ENCODE measurements around the gene ECSIT. TPM values are rescaled to one million over a fixed set of nuclear protein-coding genes. Genes with fewer than 3 reads are reported as not detected.

Gene ECSIT, protein sequence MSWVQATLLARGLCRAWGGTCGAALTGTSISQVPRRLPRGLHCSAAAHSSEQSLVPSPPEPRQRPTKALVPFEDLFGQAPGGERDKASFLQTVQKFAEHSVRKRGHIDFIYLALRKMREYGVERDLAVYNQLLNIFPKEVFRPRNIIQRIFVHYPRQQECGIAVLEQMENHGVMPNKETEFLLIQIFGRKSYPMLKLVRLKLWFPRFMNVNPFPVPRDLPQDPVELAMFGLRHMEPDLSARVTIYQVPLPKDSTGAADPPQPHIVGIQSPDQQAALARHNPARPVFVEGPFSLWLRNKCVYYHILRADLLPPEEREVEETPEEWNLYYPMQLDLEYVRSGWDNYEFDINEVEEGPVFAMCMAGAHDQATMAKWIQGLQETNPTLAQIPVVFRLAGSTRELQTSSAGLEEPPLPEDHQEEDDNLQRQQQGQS
- total RNA-seq: 41.2 and 71.0 TPM in 2 replicates

DNA sequence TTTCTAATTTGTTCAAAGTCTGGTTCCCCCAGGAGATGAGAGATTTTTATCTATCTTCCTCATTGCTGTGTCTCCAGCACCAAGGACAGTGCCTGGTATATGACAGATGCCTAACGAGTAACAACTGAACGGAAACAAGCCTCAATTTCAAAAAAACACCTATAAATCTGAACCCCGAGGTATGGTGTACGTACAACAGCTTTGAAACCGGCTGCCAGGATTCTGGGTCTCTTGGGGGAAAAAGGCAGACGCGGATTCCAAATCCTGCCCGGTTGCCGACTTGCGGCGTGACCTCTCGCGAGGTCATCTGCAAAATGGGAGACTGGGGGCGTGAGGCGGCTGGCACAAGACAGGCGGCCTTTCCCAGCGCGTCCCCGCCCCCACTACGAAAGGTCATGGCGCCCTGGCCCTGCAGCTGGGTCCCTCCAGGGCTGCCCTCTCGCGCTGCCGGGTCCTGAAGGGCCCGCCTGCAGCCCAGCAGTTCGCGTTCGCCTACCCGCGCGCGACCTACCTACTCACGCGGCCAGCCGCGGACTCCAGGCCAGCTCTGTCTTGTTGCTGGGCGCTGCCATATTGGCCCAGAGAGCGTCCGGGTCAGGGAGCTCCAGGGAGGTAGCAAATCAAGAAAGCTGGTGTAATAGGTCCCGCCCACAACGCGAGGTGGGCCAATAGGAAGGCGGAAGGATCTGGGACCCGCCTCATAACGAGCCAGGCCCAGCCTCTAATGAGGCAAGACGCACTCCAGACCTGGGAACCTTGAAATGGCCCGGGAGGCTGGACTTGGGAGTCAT, at the start of gene ECSIT:
TSS of gene ECSIT (minus strand) at position 584 of the 791 bp plus-strand sequence. CDS start 9,964 bp downstream, outside the sequence.

DNA sequence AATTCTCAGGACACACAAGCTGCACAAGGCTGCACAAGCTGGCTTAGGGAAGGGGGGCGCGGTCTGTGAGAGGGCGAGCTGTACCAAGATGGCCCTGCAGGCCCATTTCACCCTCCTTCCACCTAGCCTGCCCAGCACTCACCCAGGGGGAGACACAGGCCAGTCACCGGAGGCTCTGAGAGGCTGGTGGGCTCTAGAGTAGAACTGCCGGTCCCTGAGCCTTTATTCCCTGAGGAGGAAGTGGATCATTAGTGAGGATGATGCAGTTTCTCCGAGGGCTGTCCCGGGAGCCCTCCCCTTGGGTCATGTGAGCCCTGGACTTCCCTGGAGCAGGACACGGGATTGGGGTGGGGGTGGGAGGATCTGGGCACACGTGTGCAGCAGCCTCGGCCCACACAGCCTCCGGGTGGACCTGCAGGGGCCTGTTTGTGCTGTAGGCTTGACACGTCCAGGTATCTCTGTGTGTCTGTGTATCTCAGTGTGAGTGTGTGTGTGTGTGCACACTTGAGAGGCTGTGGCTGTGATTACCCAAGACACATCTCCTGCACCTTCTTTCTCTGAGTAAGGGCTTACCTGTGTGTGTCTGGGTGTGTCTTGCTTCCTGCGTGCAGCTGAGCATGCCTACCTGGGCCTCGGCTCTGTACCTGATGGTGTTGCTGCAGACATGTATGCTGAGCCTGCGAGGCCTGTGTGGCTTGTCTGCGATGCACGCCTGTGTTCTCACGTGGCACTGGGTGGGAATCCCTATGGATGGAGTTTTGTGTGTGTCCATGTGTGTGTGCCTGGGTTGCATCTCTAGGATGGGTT, 48.7 kb upstream of the ECSIT start, which contains the start of gene ACP5:
TSS of gene ACP5 (minus strand) at position 195 of the 807 bp plus-strand sequence. CDS start 328 bp downstream, outside the sequence.

DNA sequence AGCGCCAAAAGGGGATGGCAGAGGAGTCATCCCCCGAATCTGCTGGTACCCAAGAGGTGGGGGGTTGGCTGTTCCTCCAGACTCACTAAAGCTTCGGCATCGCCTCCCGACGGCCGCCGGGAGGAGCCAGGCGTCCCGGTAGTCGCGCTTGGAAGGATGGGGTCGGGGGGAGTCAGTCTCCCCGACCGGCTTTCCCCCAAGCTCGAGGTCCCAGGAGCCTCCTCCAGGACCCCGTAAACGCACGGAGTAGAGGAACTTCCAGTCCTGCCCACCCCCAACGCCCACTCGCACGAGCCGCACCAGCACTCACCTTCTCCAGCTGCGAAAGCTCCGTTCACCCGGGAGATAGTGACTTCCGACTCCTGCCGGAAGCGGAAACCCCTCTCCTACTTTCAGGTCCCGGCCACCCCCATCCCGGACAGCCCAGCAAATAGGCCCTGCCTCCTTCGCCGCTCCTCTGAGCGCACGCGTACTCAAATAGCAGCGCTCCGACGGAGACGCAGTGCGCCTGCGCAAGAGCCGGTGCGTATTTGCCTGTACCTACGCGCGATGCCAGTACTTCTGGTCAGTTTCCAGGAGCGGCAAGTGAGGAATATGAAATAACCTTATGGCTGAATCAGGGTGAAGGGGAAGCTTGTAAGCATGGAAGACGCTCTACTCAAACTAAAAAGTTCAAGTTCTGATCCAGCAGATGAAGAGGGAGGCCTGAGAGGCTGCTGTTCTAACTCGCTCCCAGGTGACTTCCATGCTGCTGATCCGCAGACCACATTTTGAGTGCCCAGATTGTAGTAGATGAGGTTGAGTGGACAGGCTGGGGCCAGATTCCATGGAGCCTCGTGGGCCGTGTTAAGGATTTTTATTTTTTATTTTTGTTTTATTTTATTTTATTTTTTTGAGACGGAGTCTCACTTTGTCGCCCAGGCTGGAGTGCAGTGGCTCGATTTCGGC, 30.2 kb upstream of the ECSIT start, which contains the start of gene ELOF1:
TSS of gene ELOF1 (minus strand) at position 350 of the 948 bp plus-strand sequence. CDS start 4,883 bp downstream, outside the sequence.

DNA sequence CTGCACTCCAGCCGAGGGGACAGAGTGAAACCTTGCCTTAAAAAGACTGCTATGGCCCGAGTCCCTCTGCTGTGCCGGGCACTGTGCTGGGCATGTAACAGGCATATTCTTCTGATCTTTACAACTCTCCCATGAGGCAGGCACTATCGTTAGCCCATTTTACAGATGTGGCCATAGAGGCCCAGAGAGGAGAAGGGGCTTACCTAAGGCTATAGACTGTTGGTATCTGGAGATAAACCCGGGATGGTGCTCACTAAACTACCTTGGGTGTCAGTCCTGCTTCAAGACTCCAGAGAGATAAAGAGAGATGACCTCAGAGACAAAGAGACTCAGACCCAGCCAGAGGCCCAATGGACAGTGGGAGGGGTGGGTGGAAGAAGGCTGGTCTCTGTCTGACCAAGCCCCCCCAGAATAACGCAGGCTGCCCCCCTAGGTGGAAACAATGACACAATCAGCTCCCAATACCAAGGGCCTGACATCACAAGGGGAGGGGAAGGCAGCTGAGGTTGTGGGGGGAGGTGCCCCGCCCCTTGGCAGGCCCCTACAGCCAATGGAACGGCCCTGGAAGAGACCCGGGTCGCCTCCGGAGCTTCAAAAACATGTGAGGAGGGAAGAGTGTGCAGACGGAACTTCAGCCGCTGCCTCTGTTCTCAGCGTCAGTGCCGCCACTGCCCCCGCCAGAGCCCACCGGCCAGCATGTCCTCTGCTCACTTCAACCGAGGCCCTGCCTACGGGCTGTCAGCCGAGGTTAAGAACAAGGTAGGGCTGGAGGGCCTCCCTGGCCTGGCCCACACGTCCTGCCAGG, 9.5 kb upstream of the ECSIT start, which contains the start of gene CNN1:
TSS of gene CNN1 (plus strand) at position 620 of the 805 bp plus-strand sequence. CDS start at position 697, 77 bp downstream.

DNA sequence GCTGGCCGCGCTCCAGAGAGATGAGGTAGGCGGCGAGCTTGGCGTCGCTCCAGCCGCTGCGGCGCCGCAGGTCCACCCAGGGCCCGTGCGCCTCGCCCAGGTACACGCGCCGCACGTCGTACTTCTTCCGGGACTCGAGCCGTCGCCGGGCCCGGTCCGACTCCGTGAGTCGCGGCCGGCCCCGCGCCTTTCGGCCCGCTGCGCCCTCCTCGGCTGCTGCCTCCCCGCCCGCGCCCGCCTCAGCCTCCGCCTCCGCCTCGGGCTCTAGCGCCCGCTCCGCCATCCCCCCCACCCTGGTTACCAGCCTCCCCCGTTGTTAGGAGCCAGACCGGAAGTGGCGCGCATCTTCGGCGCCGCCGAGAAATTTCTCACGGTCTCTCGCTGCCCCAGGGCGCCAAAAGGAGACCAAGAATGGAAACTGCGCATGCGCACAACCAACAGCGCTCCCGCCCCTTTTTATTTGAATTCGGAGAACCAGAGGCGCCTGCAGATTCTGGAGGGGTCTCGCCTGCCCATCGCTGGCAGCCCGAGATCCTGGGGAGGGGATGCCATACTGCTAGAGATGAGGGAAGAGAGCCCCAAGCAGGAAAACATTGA, 23.3 kb downstream of the ECSIT start, which contains the start of gene ZNF653:
TSS of gene ZNF653 (minus strand) at position 336 of the 597 bp plus-strand sequence. CDS start at position 283, 53 bp downstream.

DNA sequence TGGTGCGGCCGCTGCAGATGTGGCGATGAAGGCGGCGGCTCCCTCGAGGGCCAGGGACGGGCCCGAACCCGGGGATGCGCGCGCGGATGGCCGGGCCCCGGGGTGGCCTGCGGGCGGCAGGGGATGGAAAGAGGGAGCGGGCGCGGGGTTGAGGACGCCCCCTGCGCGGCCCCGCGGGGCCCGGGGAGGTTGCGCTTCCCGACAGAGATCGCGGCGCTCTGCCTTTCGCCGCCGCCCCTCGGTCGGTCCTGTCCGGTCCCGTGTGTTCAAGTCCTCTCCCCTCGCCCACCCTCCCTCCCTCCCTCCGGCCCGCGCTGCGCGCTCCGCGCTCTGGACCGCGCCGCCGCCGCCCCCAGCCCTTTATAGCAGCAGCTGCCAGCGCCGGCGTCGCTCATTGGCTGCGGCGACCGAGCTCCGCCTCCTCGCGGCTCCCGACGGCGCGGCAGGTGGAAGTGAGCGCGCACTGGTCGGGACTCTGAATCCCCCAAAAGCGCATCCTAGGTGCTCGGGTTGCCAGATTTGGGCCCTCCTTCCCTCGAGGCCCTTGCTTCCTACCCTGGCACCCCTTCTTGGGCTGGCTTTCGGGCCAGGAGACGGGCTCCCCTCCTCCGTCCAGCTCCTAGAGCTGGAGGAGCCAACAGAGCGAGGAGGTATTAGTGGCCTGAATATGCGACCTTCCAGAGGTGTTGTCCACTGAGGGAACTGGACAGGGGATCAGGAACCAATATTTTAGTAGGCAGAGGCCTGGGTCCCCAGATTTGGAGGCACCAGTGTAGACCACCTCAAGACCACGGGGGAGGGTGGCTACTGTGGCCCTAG, 48.0 kb downstream of the ECSIT start, which contains the start of gene ELAVL3:
TSS of gene ELAVL3 (minus strand) at position 332 of the 819 bp plus-strand sequence. CDS start 438 bp downstream, outside the sequence.

Other genes with a start within 250 kb of the ECSIT start
- gene TSPAN16, start 233.0 kb downstream of the ECSIT start, total RNA-seq: not detected in 2 replicates
- 38.8 and 42.9 TPM in 2 replicates for gene RAB3D, start 189.5 kb downstream of the ECSIT start, total RNA-seq
- gene TMEM205, start 182.9 kb downstream of the ECSIT start, total RNA-seq: 128 and 178 TPM in 2 replicates
- gene CCDC159, start 182.6 kb downstream of the ECSIT start, total RNA-seq: 6.7 and 8.1 TPM in 2 replicates
- gene PLPPR2, start 173.7 kb downstream of the ECSIT start, total RNA-seq: 4.1 and 5.3 TPM in 2 replicates
- gene SWSAP1, start 154.5 kb downstream of the ECSIT start, total RNA-seq: 0.21 and 0.72 TPM in 2 replicates
- 0.85 and 0.96 TPM in 2 replicates for gene EPOR, start 144.8 kb downstream of the ECSIT start, total RNA-seq
- 1.4 TPM in 1 of 2 replicates, not detected in the other for gene RGL3, start 109.8 kb downstream of the ECSIT start, total RNA-seq
- gene ODAD3, start 94.0 kb downstream of the ECSIT start, total RNA-seq: under 0.01 TPM in 1 of 2 replicates, not detected in the other
- gene PRKCSH, start 93.5 kb downstream of the ECSIT start, total RNA-seq: 107 TPM in 2 replicates
- not detected in 2 replicates for gene ELAVL3, start 48.1 kb downstream of the ECSIT start, total RNA-seq
- 6.6 and 11.1 TPM in 2 replicates for gene ZNF653, start 23.3 kb downstream of the ECSIT start, total RNA-seq
- gene CNN1, start 9.7 kb upstream of the ECSIT start, total RNA-seq: 1.7 TPM in 1 of 2 replicates, not detected in the other
- 27.1 and 28.9 TPM in 2 replicates for gene ELOF1, start 30.1 kb upstream of the ECSIT start, total RNA-seq
- 46.7 and 66.5 TPM in 2 replicates for gene ACP5, start 48.5 kb upstream of the ECSIT start, total RNA-seq
- 22.6 and 24.6 TPM in 2 replicates for gene ZNF627, start 68.3 kb upstream of the ECSIT start, total RNA-seq
- 6.4 and 8.7 TPM in 2 replicates for gene ZNF823, start 209.8 kb upstream of the ECSIT start, total RNA-seq
- 4.6 and 6.4 TPM in 2 replicates for gene ZNF441, start 237.9 kb upstream of the ECSIT start, total RNA-seq